ENCODE data around the gene TBC1D9. TPM values are rescaled to one million over a fixed set of nuclear protein-coding genes. Genes with fewer than 3 reads are reported as not detected.

TBC1D9 gene
- polyA plus RNA-seq, 3 donors: 13.6 to 33.5 (median 21.0) TPM

DNA sequence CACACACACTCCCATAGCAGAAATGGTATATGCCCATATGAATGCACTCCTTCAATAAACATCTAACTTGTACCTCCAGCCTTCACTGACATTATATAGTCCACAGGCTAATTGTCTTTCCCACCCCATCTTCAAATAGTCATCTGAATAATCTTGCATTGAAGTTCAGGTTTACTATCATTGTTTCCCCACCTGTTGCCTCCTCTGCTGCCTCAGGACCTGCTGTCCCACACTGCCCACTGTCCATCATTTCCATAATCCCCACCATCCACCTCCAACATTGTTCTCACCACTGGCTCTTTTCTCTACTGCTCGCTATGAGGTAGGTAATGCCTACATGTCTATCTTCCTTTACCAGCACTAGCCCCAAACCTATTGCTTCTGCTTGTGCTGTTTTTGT is 66.1 kb downstream of the TBC1D9 start:
- peaks cover 91% of the 10 kb centered on the region for H4K20me1 ChIP-seq (ENCODE audit: insufficient read depth, low read length)
- no peak overlapping the region for H3K4me3 ChIP-seq (replicated peaks in 1 of 3; ENCODE audit: low read depth in 2 of 3, low read length in 3 of 3)
- peak overlapping the region in 4 of 7 donors; percentile 8 to 71 (median 54) for H3K27ac Mint-ChIP-seq
- no peak overlapping the region for H3K9ac ChIP-seq (ENCODE audit: insufficient read depth, low read length, poor library complexity, severe bottlenecking)
- H3K27ac ChIP-seq (ENCODE audit: low read depth in 1 of 2, low read length in 2 of 2): peak overlapping the region in 1 of 2 donors; percentile 42
- peaks cover 21 to 25% of the 10 kb centered on the region in 2 donors for H3K36me3 Mint-ChIP-seq
- peaks cover 0 to 3% (median 0%) of the 10 kb centered on the region in 7 donors for H3K9me3 Mint-ChIP-seq
- no peaks in the 10 kb centered on the region for H3K9me3 ChIP-seq (replicated peaks in 1 of 2; ENCODE audit: control insufficient read depth in 1 of 2, insufficient read depth in 1 of 2, low read length in 2 of 2)
- H3K4me1 ChIP-seq (ENCODE audit: control insufficient read depth in 1 of 2, insufficient read depth in 2 of 2, low read length in 2 of 2): no peaks in the 10 kb centered on the region
- H3K4me3 Mint-ChIP-seq: no peak overlapping the region
- H2AFZ ChIP-seq (ENCODE audit: insufficient read depth, low read depth, low read length, poor library complexity, severe bottlenecking): no peak overlapping the region
- H3K36me3 ChIP-seq (replicated peaks in 1 of 2; ENCODE audit: control insufficient read depth in 1 of 2, insufficient read depth in 2 of 2, low read length in 2 of 2): peaks cover 9 to 13% of the 10 kb centered on the region in 2 donors
- H3K27me3 ChIP-seq (ENCODE audit: control insufficient read depth in 2 of 2, insufficient read depth in 2 of 2, low read length in 2 of 2): peaks cover 0 to 3% of the 10 kb centered on the region in 2 donors
- no peaks in the 10 kb centered on the region for H3K79me2 ChIP-seq (ENCODE audit: insufficient read depth, low read length)
- intact Hi-C loops (cut with micrococcal nuclease): no loop called here
- TF ChIP-seq, protein P1, sequence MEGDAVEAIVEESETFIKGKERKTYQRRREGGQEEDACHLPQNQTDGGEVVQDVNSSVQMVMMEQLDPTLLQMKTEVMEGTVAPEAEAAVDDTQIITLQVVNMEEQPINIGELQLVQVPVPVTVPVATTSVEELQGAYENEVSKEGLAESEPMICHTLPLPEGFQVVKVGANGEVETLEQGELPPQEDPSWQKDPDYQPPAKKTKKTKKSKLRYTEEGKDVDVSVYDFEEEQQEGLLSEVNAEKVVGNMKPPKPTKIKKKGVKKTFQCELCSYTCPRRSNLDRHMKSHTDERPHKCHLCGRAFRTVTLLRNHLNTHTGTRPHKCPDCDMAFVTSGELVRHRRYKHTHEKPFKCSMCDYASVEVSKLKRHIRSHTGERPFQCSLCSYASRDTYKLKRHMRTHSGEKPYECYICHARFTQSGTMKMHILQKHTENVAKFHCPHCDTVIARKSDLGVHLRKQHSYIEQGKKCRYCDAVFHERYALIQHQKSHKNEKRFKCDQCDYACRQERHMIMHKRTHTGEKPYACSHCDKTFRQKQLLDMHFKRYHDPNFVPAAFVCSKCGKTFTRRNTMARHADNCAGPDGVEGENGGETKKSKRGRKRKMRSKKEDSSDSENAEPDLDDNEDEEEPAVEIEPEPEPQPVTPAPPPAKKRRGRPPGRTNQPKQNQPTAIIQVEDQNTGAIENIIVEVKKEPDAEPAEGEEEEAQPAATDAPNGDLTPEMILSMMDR (IDR thresholded peaks at IDR 0.05): no peak
- H3K27me3 Mint-ChIP-seq (ENCODE audit: low read depth in 3 of 3): peaks cover 1 to 3% (median 2%) of the 10 kb centered on the region in 3 donors
- H3K4me1 Mint-ChIP-seq: peaks cover 6% of the 10 kb centered on the region
- H3K4me2 ChIP-seq (replicated peaks; ENCODE audit: extremely low read depth, low read length, poor library complexity, severe bottlenecking): no peak overlapping the region
- DNase-seq: no peak
- 100% methylated on average over 1 of the region's 1 CpG for WGBS (ENCODE audit: insufficient coverage)

DNA sequence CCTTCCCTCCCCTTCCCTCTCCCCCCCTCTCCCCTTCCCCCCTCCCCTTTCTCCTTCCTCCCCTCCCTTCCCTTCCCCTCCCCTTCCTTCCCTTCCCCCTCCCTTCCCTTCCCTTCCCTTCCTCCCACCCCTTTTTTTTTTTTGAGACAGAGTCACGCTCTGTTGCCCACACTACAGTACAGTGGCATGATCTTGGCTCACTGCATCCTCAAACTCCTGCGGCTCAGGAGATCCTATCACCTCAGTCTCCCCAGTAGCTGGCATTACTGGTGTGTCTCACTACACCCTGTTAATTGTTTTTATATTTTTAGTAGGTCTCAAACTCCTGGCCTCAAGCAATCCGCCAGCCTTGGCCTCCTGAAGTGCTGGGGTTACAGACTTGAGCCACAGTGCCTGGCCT is 66.6 kb downstream of the TBC1D9 start:
- Mint-ChIP-seq H3K27me3 (ENCODE audit: low read depth in 3 of 3) (peaks cover 1 to 3% (median 2%) of the 10 kb centered on the region in 3 donors), H3K4me3 (no peak overlapping the region), H3K36me3 (peaks cover 26 to 30% of the 10 kb centered on the region in 2 donors), H3K27ac (peak overlapping the region in 3 of 7 donors; percentile 46 to 71 (median 62)), H3K4me1 (peaks cover 6% of the 10 kb centered on the region), H3K9me3 (peaks cover 0 to 3% (median 0%) of the 10 kb centered on the region in 7 donors)
- Histone ChIP-seq H3K79me2 (ENCODE audit: insufficient read depth, low read length) (no peaks in the 10 kb centered on the region), H3K9ac (ENCODE audit: insufficient read depth, low read length, poor library complexity, severe bottlenecking) (no peak overlapping the region), H3K4me1 (ENCODE audit: control insufficient read depth in 1 of 2, insufficient read depth in 2 of 2, low read length in 2 of 2) (no peaks in the 10 kb centered on the region), H4K20me1 (ENCODE audit: insufficient read depth, low read length) (peaks cover 89% of the 10 kb centered on the region), H2AFZ (ENCODE audit: insufficient read depth, low read depth, low read length, poor library complexity, severe bottlenecking) (no peak overlapping the region), H3K27me3 (ENCODE audit: control insufficient read depth in 2 of 2, insufficient read depth in 2 of 2, low read length in 2 of 2) (peaks cover 0 to 3% of the 10 kb centered on the region in 2 donors), H3K4me3 (replicated peaks in 1 of 3; ENCODE audit: low read depth in 2 of 3, low read length in 3 of 3) (no peak overlapping the region), H3K27ac (ENCODE audit: low read depth in 1 of 2, low read length in 2 of 2) (peak overlapping the region in 1 of 2 donors; percentile 42), H3K36me3 (replicated peaks in 1 of 2; ENCODE audit: control insufficient read depth in 1 of 2, insufficient read depth in 2 of 2, low read length in 2 of 2) (peaks cover 10 to 18% of the 10 kb centered on the region in 2 donors), H3K9me3 (replicated peaks in 1 of 2; ENCODE audit: control insufficient read depth in 1 of 2, insufficient read depth in 1 of 2, low read length in 2 of 2) (no peaks in the 10 kb centered on the region), H3K4me2 (replicated peaks; ENCODE audit: extremely low read depth, low read length, poor library complexity, severe bottlenecking) (no peak overlapping the region)
- no CpG with 5 or more reads among the region's 3 CpGs for WGBS (ENCODE audit: insufficient coverage)
- intact Hi-C loops (cut with micrococcal nuclease): loop anchor here in 1 of 2 donors (10.0 kb wide), 1 partner anchor 165 kb away; no protein-coding TSS in a partner anchor
- DNase-seq: no peak
- TF ChIP-seq, protein P1 (IDR thresholded peaks at IDR 0.05): no peak

All from CD14-positive monocyte (primary cell).